Nephron (organoid): ENCODE data around the gene CNKSR3.

Experiments used
- H3K27ac Mint-ChIP-seq, 3 experiments: 2 replicates each; pipeline ENCODE4 v1.8.0; 2020; ENCODE audit warnings: mixed read lengths in 3 of 3, mild to moderate bottlenecking in 2 of 3, moderate library complexity in 1 of 3
- H3K27me3 Mint-ChIP-seq: 2 replicates; pipeline ENCODE4 v1.8.0; 2021; ENCODE audit warnings: low read depth, mild to moderate bottlenecking, moderate library complexity, mixed read lengths
- H3K36me3 Mint-ChIP-seq: 2 replicates; pipeline ENCODE4 v1.8.0; 2020; ENCODE audit warnings: low read depth, mixed read lengths
- H3K4me1 Mint-ChIP-seq: 2 replicates; pipeline ENCODE4 v1.8.0; 2020; ENCODE audit warnings: mixed read lengths
- H3K4me3 Mint-ChIP-seq, 3 experiments: 2 replicates each; pipeline ENCODE4 v1.8.0; 2020; ENCODE audit warnings: mild to moderate bottlenecking in 3 of 3, mixed read lengths in 3 of 3, moderate library complexity in 2 of 3
- H3K9me3 Mint-ChIP-seq: 2 replicates; pipeline ENCODE4 v1.8.0; 2020; ENCODE audit warnings: mixed read lengths
- TF ChIP-seq, protein P1 (sequence below), 3 experiments: fragments of 200-600 bp; sonication (generic); IDR thresholded peaks; one replicate each; pipeline ENCODE4 v1.5.0; 2021; ENCODE audit warnings: antibody characterized with exemption in 3 of 3; ENCODE audit not compliant: unreplicated experiment in 3 of 3

Gene CNKSR3

GRCh38 chr6:154487367-154488247 is 22.9 kb downstream of the CNKSR3 start:
- TF ChIP-seq, protein P1, sequence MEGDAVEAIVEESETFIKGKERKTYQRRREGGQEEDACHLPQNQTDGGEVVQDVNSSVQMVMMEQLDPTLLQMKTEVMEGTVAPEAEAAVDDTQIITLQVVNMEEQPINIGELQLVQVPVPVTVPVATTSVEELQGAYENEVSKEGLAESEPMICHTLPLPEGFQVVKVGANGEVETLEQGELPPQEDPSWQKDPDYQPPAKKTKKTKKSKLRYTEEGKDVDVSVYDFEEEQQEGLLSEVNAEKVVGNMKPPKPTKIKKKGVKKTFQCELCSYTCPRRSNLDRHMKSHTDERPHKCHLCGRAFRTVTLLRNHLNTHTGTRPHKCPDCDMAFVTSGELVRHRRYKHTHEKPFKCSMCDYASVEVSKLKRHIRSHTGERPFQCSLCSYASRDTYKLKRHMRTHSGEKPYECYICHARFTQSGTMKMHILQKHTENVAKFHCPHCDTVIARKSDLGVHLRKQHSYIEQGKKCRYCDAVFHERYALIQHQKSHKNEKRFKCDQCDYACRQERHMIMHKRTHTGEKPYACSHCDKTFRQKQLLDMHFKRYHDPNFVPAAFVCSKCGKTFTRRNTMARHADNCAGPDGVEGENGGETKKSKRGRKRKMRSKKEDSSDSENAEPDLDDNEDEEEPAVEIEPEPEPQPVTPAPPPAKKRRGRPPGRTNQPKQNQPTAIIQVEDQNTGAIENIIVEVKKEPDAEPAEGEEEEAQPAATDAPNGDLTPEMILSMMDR (IDR thresholded peaks at IDR 0.05; ENCODE audit: unreplicated experiment in 3 of 3) = no peak
- Mint-ChIP-seq H3K9me3 (no peaks in the 10 kb centered on the region), H3K27me3 (no peaks in the 10 kb centered on the region), H3K27ac (peak overlapping the region; percentile 34 to 60 (median 35)), H3K36me3 (peaks cover 10% of the 10 kb centered on the region), H3K4me1 (peaks cover 49% of the 10 kb centered on the region), H3K4me3 (no peak overlapping the region)

DNA sequence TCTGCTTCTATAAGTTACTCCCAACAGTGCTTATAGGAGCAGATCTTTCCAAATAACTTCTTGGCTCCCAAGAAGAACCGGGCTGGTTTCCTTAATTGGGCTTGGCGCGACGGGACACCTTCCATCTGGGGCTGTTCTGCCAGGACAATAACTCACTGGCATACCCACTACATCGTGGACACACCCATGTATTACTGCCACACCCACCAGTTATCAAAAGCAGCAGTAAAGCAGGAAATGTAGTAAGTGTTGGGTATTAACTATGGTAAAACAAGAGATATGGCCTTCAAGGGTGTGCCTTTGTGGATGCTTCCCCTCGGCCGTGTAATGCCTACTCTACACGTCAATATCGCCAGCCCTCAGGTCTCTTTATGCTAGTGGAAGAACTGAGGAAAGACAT is 24.7 kb downstream of the CNKSR3 start:
- Mint-ChIP-seq H3K4me1 (peaks cover 59% of the 10 kb centered on the region), H3K9me3 (no peaks in the 10 kb centered on the region), H3K4me3 (no peak overlapping the region), H3K27ac (peak overlapping the region; percentile 37 to 76 (median 75)), H3K27me3 (no peaks in the 10 kb centered on the region), H3K36me3 (peaks cover 7% of the 10 kb centered on the region)
- TF ChIP-seq, protein P1 (IDR thresholded peaks at IDR 0.05; ENCODE audit: unreplicated experiment in 3 of 3) = no peak

- peak overlapping the region; percentile 41 to 76 (median 75) for H3K27ac Mint-ChIP-seq
- peaks cover 65% of the 10 kb centered on the region for H3K4me1 Mint-ChIP-seq
- H3K4me3 Mint-ChIP-seq = no peak overlapping the region
- TF ChIP-seq, protein P1 (IDR thresholded peaks at IDR 0.05; ENCODE audit: unreplicated experiment in 3 of 3) = no peak
- H3K9me3 Mint-ChIP-seq = no peaks in the 10 kb centered on the region
- no peaks in the 10 kb centered on the region for H3K27me3 Mint-ChIP-seq
- H3K36me3 Mint-ChIP-seq = peaks cover 5% of the 10 kb centered on the region
Observed at GRCh38 chr6:154484942-154485341, 25.5 kb downstream of the CNKSR3 start.

GRCh38 chr6:154482858-154483257 is 27.6 kb downstream of the CNKSR3 start:
- Mint-ChIP-seq H3K9me3 (no peaks in the 10 kb centered on the region), H3K4me1 (peaks cover 80% of the 10 kb centered on the region), H3K36me3 (peaks cover 7% of the 10 kb centered on the region), H3K4me3 (peak overlapping the region in 2 of 3 experiments; percentile 4 to 11), H3K27me3 (no peaks in the 10 kb centered on the region), H3K27ac (peak overlapping the region; percentile 90 to 98 (median 92))
- TF ChIP-seq, protein P1 (IDR thresholded peaks at IDR 0.05; ENCODE audit: unreplicated experiment in 3 of 3) = no peak

- peaks cover 75% of the 10 kb centered on the region for H3K4me1 Mint-ChIP-seq
Observed at GRCh38 chr6:154481521-154482013, 28.9 kb downstream of the CNKSR3 start.

More at GRCh38 chr6:154481521-154482013, 28.9 kb downstream of the CNKSR3 start:
- peak overlapping the region; percentile 83 to 92 (median 84) for H3K27ac Mint-ChIP-seq
- TF ChIP-seq, protein P1 (IDR thresholded peaks at IDR 0.05; ENCODE audit: unreplicated experiment in 3 of 3) = no peak
- no peaks in the 10 kb centered on the region for H3K27me3 Mint-ChIP-seq
- no peaks in the 10 kb centered on the region for H3K9me3 Mint-ChIP-seq
- H3K36me3 Mint-ChIP-seq = peaks cover 7% of the 10 kb centered on the region
- no peak overlapping the region for H3K4me3 Mint-ChIP-seq
